COLO668 (cell line): ENCODE data around the gene SLC38A3.
A peak's percentile ranks its signal among the peaks of the same experiment; 100 is the strongest.

ENCODE experiments used
- DNase-seq: peaks from one replicate; lab custom pipeline; 2025; ENCODE audit not compliant: unreplicated experiment; lab: John Stamatoyannopoulos, UW

The SLC38A3 gene

DNA sequence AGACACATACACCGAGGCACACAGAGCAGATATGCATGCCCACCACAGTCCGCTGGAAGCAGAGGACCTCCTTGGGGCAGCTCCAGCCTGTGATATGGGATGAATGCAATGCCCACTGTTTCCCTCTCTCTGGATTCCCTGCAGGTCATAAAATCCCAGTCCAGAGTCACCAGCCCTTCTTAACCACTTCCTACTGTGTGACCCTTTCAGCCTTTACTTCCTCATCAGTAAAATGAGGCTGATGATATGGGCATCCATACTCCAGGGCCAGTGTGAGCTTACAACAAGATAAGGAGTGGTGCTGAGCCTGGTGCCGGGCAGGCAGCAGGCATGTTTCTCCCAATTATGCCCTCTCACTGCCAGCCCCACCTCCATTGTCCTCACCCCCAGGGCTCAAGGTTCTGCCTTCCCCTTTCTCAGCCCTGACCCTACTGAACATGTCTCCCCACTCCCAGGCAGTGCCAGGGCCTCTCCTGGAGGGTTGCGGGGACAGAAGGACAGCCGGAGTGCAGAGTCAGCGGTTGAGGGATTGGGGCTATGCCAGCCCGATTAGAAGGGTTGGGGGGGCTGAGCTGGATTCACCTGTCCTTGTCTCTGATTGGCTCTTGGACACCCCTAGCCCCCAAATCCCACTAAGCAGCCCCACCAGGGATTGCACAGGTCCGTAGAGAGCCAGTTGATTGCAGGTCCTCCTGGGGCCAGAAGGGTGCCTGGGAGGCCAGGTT lies 14.0 kb upstream of the SLC38A3 start, which contains the start of gene GNAT1:
TSS of gene GNAT1 (plus strand) at position 675 of the 725 bp plus-strand sequence. CDS start 116 bp downstream, outside the sequence.
- DNase-seq: no peak

DNA sequence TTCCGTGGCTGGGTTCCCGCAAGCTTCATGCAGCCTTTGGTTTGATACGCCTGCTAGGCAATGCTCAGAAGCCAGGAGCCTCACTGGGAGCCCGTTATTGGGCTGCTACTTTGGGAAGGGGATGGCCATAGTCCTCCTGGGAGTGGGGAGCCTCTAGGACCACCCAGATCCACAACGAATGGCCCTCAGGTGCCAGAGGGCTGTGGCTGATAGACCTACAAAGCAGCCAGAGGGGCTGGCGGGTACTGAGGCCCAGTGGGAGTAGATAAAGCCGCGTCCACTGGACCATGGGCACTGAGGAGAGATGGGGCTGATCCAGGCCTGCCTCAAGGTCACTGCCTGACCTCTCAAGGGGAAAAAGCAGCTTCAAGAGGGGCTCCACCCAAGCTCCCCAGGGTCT lies 12.9 kb upstream of the SLC38A3 start:
- DNase-seq: no peak

DNA sequence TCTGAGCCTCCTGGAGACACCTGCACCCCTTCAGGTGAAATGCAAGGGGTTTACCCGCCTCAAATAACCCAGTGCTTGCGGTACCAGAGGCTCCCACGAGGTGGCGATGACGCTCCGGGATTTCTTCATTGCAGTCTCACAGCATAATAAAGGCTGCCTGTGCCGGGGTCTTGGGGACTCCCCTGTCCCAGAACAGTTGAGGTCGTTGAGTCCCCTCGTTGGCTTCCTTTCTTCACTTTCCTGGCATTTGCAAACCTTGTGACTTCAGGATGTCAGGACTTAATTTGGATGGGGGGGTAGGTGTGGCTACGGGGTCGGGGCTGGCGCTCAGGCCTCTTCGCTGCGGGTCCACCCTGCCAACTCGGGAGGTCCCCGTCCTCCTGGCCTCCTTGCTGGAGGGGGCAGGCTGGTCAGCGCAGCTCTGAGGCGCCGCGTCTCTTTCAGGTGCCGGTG lies 12.4 kb upstream of the SLC38A3 start:
- DNase-seq: peak; percentile 55

GRCh38 chr3:50193286-50193685 lies 11.8 kb upstream of the SLC38A3 start:
- no peak for DNase-seq

DNA sequence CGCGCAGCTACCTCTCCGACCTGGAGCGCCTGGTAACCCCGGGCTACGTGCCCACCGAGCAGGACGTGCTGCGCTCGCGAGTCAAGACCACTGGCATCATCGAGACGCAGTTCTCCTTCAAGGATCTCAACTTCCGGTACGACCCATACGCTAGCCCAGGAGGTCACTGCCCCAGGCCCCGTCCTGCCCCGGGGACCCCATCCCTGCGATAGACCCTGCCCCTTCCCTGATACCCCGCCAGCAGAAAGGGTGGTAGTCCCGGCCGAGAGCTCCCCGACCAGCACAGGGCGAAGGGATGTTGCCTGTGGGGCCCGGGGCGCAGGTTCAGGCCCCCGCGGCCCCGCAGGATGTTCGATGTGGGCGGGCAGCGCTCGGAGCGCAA lies 11.3 kb upstream of the SLC38A3 start:
- DNase-seq: no peak

- peak; percentile 23 for DNase-seq
Measured at GRCh38 chr3:50194128-50194902, 10.8 kb upstream of the SLC38A3 start.

GRCh38 chr3:50194903-50195500 lies 10.1 kb upstream of the SLC38A3 start:
- peak; percentile 12 for DNase-seq

DNA sequence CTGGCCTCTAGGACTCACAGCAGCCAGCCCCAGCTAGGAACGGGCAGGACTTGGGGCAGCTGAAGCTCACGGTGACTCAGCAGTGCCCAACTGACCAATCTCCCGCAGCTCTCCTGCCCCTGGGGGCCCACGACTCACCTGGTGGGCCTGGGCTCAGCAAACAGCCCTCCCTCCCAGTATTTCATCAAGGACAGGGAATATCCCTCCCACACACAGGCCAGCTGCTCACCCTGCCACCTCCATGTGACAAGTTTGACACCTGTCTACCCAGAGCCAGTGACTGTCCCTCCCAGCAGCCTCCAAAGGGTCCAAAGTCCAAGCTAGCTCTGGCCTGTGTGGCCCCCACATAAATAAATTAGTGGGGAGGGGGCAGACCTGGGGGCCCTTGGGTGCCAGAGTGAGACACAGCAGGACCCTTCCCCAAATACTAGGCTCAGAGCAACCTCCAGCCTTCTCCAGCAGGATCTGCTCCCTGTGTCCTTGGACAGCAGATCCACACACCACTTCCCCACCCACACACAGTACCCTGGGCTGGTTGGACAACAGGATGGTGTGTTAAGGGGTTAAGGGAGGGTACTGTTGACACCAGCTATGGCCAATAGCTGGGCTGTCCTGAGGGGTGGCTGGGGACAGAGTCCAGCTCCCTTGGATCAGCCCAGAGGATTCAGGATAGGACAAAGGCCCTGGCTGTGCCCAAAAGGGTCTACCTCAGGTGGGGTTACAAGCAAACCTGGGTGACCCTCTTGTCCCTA lies 9.4 kb upstream of the SLC38A3 start:
- peak; percentile 53 for DNase-seq

- DNase-seq: no peak
Measured at GRCh38 chr3:50196253-50196801, 8.7 kb upstream of the SLC38A3 start.

GRCh38 chr3:50201573-50202315 lies 3.3 kb upstream of the SLC38A3 start:
- no peak for DNase-seq

DNA sequence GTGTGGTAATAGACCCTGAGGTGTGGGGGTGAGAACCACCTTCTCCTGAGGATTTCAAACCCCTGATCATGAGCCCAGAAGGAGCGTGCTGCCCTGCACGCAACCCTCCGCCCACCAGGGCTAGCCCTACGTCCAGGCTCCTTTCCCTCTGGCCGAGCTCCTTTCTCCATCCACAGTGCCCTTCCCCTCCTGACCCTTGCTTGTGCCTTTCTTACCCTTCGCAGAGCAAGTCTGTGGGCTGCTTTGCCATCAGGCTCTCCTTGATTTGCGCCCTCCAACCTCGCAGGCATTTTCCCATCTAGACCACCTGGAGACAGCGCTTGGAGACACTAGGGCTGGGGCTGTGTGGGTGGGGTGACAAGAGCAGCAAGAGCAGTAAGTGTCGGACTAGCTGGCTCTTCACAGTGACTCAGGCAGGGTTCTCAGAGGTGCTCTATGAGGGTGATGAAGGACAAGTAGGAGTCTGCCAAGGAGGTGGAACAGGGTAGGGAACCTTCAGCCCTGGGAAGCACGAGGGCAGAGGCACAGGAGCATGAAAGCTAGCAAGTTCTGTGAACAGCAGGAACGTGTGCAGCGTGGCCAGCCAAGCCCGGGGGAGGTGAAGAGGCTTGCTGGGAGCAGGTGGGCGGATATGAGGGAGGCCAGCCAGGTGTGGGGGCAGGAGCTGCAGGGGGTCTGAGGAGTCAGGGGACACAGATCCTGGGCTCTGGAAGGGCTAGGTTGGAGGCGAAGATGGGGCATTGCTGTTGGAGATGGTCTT lies 2.5 kb upstream of the SLC38A3 start:
- DNase-seq: no peak

GRCh38 chr3:50203113-50203808 lies 1.8 kb upstream of the SLC38A3 start:
- DNase-seq: peak; percentile 27

DNA sequence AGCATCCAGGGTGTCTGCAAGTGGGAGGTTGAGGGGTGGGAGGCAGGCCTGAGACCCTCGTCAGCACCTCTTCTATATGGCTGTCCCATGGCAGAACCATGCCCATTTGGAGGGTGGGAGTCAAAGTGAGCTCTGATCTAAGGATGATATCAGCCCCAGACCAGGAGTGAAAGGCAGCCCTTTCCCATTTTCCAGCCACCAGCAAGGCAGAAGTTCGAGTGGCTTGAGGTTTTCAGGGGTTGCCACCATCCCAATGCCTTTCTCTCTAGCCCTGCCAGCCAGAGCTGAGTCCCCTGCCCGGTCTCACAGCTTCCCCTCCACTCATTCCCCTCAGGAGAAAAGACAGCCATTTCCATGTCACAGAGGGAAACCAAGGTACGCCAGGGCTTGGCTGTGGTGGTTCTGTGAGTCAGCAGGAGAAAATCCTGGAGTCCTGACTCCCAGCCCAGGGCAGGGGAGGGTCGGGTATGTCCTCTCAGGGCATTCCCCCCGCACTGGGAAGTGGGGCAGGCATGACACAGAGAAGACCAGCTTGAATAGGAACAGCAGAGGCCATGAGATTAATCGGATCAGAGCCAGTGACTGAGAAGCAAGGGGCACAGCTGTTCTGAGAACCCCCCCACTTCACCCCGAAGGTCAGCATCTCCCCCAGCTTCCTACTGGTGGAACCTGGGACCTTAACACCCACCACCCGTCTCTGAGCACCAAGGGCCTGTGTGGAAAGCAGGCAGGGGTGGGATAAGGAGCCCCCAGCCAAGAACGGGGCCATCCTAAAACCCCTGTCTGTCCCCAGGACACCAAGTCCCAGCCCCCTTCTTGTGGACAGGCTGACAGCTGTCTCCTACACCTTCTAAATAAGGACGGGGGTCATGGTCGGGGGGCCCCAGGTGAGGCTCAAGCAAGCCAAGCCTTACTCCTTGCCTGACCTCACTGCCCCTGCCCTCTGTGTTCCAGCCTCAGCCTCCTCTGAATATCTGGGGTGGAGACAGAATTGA lies 965 bp upstream of the SLC38A3 start:
- no peak for DNase-seq

DNA sequence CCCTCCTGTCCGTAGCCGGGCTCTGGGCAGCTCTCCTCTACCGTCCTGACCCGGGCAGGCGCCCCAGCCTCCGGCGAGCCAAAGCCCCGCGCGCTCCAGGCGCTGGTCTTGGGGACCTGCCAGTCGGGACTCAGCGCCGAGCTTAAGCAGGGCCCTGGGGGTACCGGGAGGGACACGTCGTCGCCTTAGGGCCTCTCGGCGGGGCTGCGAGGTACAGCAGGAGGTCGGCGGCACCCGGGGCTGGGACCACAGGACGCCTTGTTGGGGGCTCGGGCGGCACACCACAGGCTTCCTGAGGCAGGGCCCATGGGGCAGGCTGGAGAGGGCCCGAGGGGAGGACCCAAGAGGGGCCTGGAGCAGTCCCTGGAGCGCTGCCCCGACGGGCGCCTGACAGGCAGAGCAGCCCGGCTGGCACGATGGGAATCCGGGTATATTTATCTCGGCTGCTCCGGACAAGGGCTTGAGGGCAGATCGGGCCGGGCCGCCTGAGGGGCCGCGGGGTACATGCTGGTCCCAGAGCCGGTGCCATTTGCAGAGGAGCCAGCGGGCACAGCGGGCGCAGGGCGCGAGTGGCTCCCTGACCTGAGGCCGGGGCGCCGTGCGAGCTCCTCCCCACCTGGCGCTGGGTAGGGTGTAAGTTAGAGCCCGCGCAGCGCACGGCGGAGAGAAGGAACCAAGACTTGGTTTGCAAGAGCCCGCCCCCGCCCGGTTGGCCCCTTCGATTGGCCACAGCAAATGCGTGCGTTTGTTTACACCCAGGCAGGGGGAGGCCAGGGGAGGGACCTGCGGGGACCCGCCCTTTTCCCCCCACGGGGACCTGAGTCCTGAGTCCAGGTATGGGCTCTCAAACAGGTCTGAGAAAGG lies 574 bp downstream of the SLC38A3 start:
- peak; percentile 46 for DNase-seq

DNA sequence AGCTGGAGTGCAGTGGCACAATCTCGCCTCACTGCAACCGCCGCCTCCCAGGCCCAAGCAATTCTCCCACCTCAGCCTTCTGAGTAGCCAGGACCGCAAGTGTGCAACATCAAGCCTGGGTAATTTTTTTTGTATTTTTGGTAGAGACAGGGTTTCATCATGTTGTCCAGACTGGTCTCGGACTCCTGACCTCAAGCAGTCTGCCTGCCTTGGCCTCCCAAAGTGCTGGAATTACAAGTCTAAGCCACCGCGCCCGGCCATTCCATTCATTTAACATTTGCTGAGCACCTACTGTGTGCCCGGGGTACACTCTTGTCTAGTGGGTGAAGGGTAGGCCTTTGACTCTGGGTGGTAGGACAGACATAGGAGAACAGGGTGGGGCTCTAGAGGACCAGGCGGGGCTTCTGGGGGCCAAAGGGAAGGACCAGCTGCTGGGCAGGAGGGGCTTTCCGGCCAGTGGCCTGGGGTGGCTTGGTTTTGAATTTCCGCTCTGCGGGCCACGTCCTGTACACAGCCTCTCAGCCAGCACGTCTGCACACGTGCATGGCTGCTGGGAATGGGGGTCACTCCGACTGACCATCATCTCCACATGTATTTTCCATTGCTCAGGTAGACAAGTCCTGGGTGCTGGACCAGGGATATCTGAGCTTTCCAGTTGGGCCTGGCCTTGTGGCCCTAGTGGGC lies 2.4 kb downstream of the SLC38A3 start:
- no peak for DNase-seq

DNA sequence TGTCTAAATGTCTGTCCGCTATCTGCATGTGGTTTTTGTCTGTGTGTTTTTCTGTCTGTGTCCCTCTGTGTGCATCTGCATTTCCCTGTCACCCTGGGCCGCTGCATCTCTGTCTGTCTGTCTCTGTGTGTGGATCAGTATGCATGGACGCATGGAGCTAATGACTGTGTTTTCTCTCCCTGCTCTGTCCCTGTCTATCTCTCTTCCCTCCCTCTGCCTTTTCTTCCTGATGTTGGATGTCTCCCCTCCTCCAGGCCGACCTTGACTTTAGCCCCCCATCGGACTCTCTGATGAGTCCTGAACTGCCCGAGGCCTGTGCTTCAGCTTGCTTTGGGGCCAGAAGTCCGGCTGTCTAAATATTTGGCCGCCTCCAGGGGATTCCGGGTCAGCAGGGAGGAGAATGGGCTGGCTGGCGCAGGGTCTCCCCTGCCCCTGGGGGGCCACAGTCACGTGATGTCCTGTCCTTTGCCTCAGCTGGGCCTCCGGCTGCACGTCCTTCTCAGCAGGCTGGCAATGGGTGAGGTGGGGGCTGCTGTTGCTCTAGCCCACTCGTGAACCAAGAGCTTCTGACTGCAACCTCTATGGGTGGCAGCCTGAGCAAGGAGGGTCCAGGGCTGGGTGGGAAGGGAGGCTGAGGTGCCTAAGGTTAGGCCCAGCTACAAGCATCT lies 3.7 kb downstream of the SLC38A3 start:
- DNase-seq: no peak
